ENCODE measurements around the gene SCT. TPM values are rescaled to one million over a fixed set of nuclear protein-coding genes. Genes with fewer than 3 reads are reported as not detected.

SCT gene
- total RNA-seq, 1 donor from 2014 or later, result 2.9 TPM

DNA sequence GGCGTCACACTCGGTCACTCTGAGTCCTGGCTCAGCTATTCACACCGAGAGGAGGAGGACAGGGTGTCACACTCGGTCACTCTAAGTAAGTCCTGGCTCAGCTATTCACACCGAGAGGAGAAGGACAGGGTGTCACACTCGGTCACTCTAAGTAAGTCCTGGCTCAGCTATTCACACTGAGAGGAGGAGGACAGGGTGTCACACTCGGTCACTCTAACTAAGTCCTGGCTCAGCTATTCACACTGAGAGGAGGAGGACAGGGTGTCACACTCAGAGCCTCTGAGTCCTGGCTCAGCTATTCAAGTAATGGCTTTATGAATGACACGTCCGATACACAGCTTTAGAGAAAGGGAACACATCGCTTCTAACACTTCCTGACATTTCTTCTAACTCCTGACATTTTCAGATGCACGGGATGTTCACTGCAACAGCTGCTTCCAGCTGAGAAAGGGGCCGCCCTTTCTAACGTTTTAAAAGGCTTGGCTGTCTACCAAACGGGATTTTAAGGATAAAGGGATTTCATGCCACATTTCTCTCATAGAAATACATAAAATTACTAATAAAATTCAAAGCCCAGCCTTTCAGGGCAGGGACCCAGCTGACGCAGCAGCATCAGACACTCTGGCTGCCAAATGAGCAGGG lies 38.2 kb upstream of the SCT start:
- Mint-ChIP-seq H3K27ac (no peak overlapping the region), H3K36me3 (ENCODE audit: insufficient read depth) (peaks cover 9% of the 10 kb centered on the region), H3K4me3 (ENCODE audit: low read depth) (no peak overlapping the region), H3K9me3 (ENCODE audit: low read depth) (no peaks in the 10 kb centered on the region), H3K27me3 (no peaks in the 10 kb centered on the region), H3K4me1 (ENCODE audit: low read depth) (no peaks in the 10 kb centered on the region)
- TF ChIP-seq CTCF (IDR thresholded peaks at IDR 0.05; ENCODE audit: unreplicated experiment), result no peak
- DNase-seq (ENCODE audit: low spot score, unreplicated experiment), result no peak

DNA sequence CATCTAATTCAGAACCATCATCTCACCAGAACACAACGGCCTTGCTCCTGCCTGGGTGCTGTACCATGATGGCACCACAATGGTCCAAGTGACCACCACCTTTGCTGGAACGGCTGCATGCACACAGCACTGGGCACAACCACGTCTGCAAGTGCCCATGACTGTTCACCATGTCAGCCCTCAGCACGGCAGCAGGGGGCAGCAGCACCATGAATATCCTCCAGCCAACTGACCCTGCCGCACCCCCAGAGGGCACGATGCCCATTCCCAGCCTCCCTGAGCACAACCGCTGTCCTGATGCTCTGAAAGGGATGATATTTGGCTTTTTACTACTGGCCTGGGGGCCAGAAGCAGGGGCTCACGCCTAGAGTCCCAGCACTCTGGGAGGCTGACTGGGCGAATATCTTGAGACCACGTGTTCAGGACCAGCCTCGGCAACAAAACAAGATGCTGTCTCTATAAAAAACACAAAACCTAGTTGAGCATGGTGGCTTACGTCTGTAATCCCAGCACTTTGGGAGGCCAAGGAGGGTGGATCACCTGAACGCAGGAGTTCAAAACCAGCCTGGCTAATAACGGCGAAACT lies 35.8 kb upstream of the SCT start:
- H3K27ac Mint-ChIP-seq, result no peak overlapping the region
- peak; percentile 34 for DNase-seq (ENCODE audit: low spot score, unreplicated experiment)
- H3K4me3 Mint-ChIP-seq (ENCODE audit: low read depth), result no peak overlapping the region
- TF ChIP-seq CTCF (IDR thresholded peaks at IDR 0.05; ENCODE audit: unreplicated experiment), result peak; percentile 75
- H3K27me3 Mint-ChIP-seq, result no peaks in the 10 kb centered on the region
- peaks cover 5% of the 10 kb centered on the region for H3K36me3 Mint-ChIP-seq (ENCODE audit: insufficient read depth)
- no peaks in the 10 kb centered on the region for H3K9me3 Mint-ChIP-seq (ENCODE audit: low read depth)
- no peaks in the 10 kb centered on the region for H3K4me1 Mint-ChIP-seq (ENCODE audit: low read depth)

DNA sequence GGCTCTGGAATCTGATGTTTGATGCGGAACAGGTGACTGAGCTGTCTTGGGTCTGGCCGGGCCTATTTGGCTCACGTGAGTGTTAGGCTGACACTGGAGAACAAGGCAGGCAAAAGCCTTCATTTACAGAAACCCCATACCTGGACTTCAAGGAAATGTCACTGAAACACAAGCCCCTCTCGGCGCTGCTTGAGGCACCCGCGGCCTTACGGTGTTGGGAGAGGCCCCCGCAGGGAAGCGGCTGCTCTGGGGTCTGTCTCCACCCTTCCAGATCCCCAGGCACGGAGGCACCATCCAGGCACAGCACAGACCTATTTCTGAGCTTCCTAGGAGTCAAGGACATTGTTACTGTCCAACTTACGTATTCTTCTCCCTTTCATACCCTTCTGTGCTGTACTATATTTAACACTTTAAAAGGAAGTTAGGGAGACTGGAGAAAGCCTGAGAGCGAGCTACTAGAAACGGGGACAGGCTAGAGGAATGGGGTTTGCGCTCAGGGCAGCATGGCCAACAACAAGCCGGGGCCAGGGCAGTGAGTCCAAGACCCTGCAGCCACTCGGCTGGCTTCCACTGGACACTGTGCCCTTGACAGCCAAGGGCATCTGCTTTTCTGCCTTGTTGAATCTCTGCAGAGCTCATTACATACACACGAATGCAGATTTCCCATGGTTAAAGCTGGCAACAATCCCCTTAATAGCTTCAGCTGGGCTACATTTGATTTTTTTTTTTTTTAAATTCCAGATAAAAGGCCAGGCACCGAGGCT lies 33.9 kb upstream of the SCT start:
- Mint-ChIP-seq H3K4me1 (ENCODE audit: low read depth) (no peaks in the 10 kb centered on the region), H3K27ac (no peak overlapping the region), H3K36me3 (ENCODE audit: insufficient read depth) (peaks cover 3% of the 10 kb centered on the region), H3K9me3 (ENCODE audit: low read depth) (no peaks in the 10 kb centered on the region), H3K4me3 (ENCODE audit: low read depth) (no peak overlapping the region), H3K27me3 (no peaks in the 10 kb centered on the region)
- no peak for TF ChIP-seq CTCF (IDR thresholded peaks at IDR 0.05; ENCODE audit: unreplicated experiment)
- no peak for DNase-seq (ENCODE audit: low spot score, unreplicated experiment)

DNA sequence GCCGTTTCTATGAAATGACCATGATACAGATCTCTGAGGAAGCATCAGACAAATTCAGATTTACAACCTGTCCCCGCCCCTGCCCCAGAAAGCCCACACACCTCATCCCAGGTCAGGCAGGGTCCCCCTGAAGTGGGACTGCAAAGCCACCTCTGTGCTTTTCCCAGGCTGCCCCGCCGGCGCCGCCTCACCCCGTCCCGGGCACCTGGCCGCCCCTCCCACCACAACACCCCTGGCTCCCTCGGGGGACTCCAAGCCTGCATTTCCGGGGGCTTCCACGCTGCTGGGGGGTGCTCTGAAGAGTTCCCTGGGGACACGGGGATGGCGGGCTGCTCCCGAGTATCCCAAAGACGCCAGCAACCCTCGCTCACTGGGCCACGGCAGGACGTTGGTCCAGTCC lies 33.3 kb upstream of the SCT start:
- H3K4me3 Mint-ChIP-seq (ENCODE audit: low read depth), result no peak overlapping the region
- no peak for TF ChIP-seq CTCF (IDR thresholded peaks at IDR 0.05; ENCODE audit: unreplicated experiment)
- H3K9me3 Mint-ChIP-seq (ENCODE audit: low read depth), result no peaks in the 10 kb centered on the region
- no peaks in the 10 kb centered on the region for H3K27me3 Mint-ChIP-seq
- peaks cover 2% of the 10 kb centered on the region for H3K36me3 Mint-ChIP-seq (ENCODE audit: insufficient read depth)
- no peak overlapping the region for H3K27ac Mint-ChIP-seq
- H3K4me1 Mint-ChIP-seq (ENCODE audit: low read depth), result peaks cover 2% of the 10 kb centered on the region
- no peak for DNase-seq (ENCODE audit: low spot score, unreplicated experiment)

GRCh38 chr11:659532-660085 lies 32.6 kb upstream of the SCT start:
- Mint-ChIP-seq H3K9me3 (ENCODE audit: low read depth) (no peaks in the 10 kb centered on the region), H3K27me3 (no peaks in the 10 kb centered on the region), H3K4me3 (ENCODE audit: low read depth) (no peak overlapping the region), H3K27ac (no peak overlapping the region), H3K36me3 (ENCODE audit: insufficient read depth) (peaks cover 3% of the 10 kb centered on the region), H3K4me1 (ENCODE audit: low read depth) (peaks cover 6% of the 10 kb centered on the region)
- TF ChIP-seq CTCF (IDR thresholded peaks at IDR 0.05; ENCODE audit: unreplicated experiment), result no peak
- no peak for DNase-seq (ENCODE audit: low spot score, unreplicated experiment)
